NB4 (cell line): ENCODE results near the gene ATXN3L.

ENCODE experiments used
- DNase-seq: peaks from one replicate; pipeline ENCODE4 v3.0.0; 2010; ENCODE audit warnings: low read depth
- H3K4me3 ChIP-seq: one replicate; pipeline ENCODE4 v1.5.1; 2011; ENCODE audit warnings: mild to moderate bottlenecking, low read depth, low read length, moderate library complexity
- CTCF ChIP-seq: IDR thresholded peaks from one replicate; pipeline ENCODE4 v1.5.1; 2012; ENCODE audit warnings: low read depth, low read length
- MYC ChIP-seq: IDR thresholded peaks from 2 replicates; pipeline ENCODE4 v1.6.1; 2011; ENCODE audit warnings: low read depth, low read length
- POLR2A ChIP-seq: IDR thresholded peaks from 2 replicates; pipeline ENCODE4 v1.6.1; 2011; ENCODE audit warnings: mild to moderate bottlenecking; ENCODE audit not compliant: insufficient read length; ENCODE audit errors: extremely low read depth
- TF ChIP-seq, protein P1 (sequence below): IDR thresholded peaks from 2 replicates; pipeline ENCODE4 v1.6.1; 2011; ENCODE audit warnings: low read depth, low read length

Gene ATXN3L

DNA sequence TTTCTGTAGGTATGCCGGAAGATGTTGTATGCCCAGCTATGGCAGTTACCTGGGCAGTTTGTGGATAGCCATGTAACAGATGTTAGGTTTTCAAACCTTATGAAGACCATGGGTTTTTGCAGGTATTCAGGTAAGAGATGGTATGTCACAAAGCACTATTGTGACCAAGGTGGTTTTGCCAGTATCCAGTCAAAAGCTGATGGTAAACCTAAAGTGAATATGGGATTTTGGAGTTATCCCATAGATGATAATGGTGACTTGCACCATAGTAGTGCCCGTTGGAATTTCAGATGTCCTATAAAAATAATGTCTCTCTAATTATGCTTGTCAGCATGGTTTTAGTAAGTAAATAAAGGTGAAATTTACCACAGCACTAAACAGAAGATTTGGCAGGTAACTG, at the start of gene ATXN3L:
Gene ATXN3L, minus strand, starts transcription at position 101 of the 400 bp plus-strand sequence. CDS start 119 bp downstream, outside the sequence.
- no peak for TF ChIP-seq MYC
- no peak for TF ChIP-seq POLR2A
- TF ChIP-seq CTCF, result no peak
- TF ChIP-seq, protein P1, sequence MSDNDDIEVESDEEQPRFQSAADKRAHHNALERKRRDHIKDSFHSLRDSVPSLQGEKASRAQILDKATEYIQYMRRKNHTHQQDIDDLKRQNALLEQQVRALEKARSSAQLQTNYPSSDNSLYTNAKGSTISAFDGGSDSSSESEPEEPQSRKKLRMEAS, result no peak
- DNase-seq, result no peak
- no peak within 1 kb of the TSS for H3K4me3 ChIP-seq

GRCh38 chrX:13369256-13370030, 49.6 kb upstream of the ATXN3L start:
- TF ChIP-seq POLR2A (no peak), CTCF (no peak), MYC (no peak)
- TF ChIP-seq, protein P1, result no peak
- DNase-seq, result no peak
- no peak overlapping the region for H3K4me3 ChIP-seq

DNA sequence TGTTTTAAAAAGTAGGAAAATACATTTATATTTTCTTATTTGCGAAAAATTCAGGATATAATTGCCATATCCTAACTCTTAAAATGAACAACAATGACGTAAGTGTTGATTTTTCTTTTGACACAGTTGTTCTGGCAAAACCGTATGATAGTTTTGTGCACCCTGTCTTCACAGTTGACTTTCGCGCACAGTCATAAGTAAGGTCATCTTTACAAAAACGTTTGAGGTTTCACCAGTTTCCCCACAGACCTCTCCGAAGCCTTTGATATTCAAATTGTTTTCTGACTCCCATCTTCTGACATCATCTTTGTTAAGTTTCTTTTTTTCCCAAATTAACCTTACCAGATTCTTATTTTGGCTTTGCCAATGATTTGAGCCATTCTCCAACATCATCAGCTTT, 48.1 kb upstream of the ATXN3L start:
- no peak overlapping the region for H3K4me3 ChIP-seq
- DNase-seq, result no peak

DNA sequence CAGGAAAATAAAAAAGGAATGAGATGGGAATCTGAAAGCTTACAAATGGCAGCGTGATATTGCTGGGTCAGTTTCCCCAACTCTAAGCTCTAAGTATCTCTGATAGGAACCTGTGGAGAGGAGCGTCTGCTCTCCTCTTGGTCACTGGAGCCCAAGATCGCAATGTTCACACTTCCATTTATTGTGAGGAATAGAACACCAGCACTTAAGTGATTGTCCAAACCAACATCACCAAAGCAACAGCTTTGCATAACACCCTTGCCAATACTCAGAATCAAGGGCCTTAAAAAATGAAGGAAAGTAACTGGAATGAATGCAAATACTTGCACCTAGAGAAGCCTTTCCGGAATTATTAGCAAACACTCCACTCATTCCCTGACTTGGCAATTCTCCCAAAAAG, 46.8 kb upstream of the ATXN3L start:
- no peak for TF ChIP-seq POLR2A
- no peak for TF ChIP-seq MYC
- TF ChIP-seq, protein P1, result no peak
- TF ChIP-seq CTCF, result no peak
- H3K4me3 ChIP-seq, result no peak overlapping the region
- no peak for DNase-seq

More for the DNA sequence above, 48.1 kb upstream of the ATXN3L start:
- no peak for TF ChIP-seq MYC
- TF ChIP-seq POLR2A, result no peak
- TF ChIP-seq, protein P1, result no peak
- TF ChIP-seq CTCF, result no peak

- no peak for DNase-seq
- no peak overlapping the region for H3K4me3 ChIP-seq
- TF ChIP-seq CTCF (no peak), MYC (no peak), POLR2A (no peak)
- TF ChIP-seq, protein P1, result no peak
Observed at GRCh38 chrX:13365161-13365560, 45.3 kb upstream of the ATXN3L start.
